GM12874 (cell line): Measurements from ENCODE around the gene FHIT.

Experiments used
- TF ChIP-seq, protein P1 (sequence below): IDR thresholded peaks from 2 replicates; pipeline ENCODE4 v1.5.1; 2011; ENCODE audit warnings: low read depth, mild to moderate bottlenecking, control low read depth, low read length, moderate library complexity; ENCODE audit not compliant: insufficient read depth

Gene FHIT

DNA sequence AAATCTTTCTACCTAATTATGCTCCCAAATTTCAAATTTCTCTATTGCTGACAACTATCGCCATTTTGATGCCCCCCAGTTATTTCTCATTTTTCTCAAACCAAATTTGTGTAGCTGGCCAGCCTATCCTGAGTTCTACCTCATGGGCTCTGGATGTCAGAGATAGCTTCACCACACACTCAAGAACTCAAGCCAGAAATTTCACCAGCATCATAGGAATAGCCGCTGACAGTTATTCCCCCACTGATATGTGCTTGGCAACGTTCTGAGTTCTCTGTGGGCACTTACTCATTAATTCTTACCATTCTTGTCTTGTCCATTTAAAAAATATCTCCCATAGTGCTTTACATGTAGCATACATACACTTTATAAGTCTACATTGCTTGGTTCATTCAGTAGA is 264.7 kb downstream of the FHIT start:
- TF ChIP-seq, protein P1, sequence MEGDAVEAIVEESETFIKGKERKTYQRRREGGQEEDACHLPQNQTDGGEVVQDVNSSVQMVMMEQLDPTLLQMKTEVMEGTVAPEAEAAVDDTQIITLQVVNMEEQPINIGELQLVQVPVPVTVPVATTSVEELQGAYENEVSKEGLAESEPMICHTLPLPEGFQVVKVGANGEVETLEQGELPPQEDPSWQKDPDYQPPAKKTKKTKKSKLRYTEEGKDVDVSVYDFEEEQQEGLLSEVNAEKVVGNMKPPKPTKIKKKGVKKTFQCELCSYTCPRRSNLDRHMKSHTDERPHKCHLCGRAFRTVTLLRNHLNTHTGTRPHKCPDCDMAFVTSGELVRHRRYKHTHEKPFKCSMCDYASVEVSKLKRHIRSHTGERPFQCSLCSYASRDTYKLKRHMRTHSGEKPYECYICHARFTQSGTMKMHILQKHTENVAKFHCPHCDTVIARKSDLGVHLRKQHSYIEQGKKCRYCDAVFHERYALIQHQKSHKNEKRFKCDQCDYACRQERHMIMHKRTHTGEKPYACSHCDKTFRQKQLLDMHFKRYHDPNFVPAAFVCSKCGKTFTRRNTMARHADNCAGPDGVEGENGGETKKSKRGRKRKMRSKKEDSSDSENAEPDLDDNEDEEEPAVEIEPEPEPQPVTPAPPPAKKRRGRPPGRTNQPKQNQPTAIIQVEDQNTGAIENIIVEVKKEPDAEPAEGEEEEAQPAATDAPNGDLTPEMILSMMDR, result no peak

DNA sequence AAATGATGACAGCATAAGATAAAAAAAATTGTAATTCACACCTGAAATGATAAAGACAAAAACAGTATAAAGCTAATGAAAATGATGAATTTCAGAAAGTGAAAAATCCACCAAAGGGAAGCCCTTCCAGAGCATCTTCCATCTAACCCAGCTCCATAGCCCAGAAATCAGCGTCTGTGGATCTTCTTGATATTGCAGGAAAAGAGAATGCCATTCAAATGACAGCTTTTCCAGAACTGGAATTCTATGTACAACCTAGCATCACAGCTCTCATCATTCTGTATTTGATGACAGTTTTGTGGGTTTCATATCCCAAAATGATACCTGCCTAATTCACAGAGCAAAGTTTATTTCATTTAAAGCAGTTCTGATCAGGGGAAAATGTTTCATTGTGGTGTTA is 267.3 kb downstream of the FHIT start:
- TF ChIP-seq, protein P1, result no peak

DNA sequence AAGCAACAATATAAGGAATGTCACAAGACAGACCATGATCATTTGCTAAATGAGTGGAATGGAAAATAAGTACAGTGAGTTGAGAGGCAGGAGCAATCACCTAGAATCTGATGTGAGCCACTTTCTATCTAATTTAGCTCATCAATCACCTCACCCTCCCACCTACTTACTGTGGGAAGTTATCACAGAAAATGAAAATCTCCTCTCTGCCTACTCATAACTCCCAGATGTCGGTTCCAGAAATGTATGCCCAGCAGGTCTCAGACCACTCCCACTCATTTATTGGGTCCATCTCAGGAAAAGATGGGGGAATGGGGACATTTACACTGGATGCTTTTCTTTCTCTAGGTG is 270.9 kb downstream of the FHIT start:
- TF ChIP-seq, protein P1, result no peak

DNA sequence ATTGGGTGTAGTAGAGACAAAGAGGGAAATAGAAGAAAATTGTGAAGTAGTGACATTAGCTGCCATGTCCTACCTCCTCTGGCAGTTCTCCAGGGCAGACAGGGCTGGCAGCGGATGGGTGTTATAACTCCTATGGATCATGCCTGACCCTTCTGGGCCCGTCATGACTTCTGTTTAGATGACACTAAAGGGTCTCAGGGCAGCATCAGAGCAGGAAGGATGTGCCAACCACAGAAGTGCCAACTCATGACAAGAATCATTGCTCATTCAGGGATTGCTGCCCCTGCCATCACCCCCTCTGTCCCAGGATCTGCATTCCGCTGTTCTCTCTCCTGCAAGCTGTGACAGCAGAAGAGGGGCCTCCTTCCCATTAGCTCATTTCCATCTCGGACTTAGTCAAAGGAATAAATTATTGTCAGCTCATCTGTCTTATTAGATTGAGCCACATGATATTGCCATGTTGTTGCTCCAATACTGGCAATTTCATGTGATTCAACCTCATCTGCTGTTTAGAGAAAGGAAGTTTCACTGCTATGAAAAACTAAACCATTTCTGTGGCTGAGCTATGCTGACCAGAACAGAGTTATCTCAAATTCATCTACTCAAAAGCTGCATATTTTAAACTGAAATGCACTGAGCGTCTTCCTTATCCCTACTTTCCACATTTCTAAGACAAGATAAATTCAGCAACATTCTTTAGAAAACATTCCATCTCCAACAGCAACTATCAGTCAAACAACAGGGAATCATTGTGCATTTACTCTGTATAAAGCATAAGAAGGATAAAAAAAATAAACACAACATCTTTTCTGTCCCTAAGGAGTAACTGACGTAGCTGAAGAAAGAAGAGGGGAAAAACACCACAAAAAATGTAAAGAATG is 271.6 kb downstream of the FHIT start:
- TF ChIP-seq, protein P1, result no peak

DNA sequence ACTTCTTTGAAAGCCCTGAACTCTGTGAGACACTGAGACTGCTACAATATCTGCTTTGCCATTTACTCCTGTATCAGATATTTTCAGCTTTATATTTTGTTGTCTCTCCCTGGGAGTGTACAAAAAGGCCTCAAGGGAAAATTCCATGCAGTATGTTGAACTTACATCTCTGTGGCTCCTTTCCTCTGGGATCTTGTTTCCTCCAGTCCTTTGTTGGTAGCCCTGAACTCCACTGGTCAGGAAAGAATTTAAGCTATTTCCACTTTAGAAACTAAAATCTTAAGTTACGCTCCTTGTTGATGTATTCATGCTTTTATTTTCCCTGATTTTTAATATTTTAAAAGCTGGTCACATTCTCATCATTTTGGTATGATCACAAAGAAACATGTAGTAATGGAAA is 277.9 kb downstream of the FHIT start:
- TF ChIP-seq, protein P1, result no peak

DNA sequence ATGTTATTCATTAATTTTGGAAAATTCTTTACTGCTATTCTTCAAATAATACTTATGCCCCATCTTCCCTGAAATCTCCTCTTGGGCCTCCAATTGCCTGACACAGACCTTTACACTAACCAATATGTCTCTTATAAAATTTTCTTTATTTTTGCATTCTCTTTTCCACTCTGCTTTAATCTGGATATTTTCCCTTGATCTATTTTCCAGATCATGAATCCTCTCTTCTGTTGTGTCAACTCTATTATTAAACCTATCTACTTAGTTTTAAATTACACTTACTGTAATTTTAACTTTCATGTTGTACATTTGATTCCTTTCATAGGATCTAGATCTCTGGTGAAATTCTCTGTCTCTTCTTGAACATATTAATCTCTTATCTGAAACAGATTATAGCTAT is 278.7 kb downstream of the FHIT start:
- TF ChIP-seq, protein P1, result no peak

DNA sequence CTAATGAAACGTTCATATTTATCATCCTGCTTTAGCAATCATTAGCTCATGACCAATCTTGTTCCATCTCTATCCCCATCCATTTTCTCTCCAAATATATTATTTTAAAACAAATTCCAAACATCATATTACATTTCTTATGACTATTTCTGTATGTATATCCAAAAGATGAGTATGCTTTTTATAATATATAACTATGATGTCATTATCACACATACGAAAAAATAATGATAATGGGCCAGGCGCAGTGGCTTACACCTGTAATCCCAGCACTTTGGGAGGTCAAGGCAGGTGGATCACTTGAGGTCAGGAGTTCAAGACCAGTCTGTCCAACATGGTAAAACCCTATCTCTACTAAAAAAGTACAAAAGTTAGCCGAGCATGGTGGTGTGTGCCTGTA is 280.4 kb downstream of the FHIT start:
- TF ChIP-seq, protein P1, result no peak
